IMR-90 (cell line): ENCODE data around the gene MTURN. TPM values are rescaled to one million over a fixed set of nuclear protein-coding genes. Genes with fewer than 3 reads are reported as not detected.

Experiments
- ATAC-seq: fragments of 200-7000 bp; cut with Tn5 transposase; 2 replicates; pipeline ENCODE4 v1.9.1; 2020; ENCODE audit warnings: low read depth, mild to moderate bottlenecking, moderate library complexity
- BruUV-seq: library from RNA; stranded (reverse); fragments of 400-500 nt; replicated peaks from 2 replicates; lab custom pipeline; 2021; lab: Mats Ljungman, UMichigan
- CTCF ChIA-PET: fragments of 300-600 bp; formaldehyde crosslinking; extraction: SDS; loops from one replicate; lab custom pipeline; 2021; ENCODE audit warnings: antibody characterized with exemption; lab: Yijun Ruan, JAX
- POLR2A ChIA-PET: fragments of 300-600 bp; sonication (Branson Sonifier 250); formaldehyde crosslinking; loops from one replicate; lab custom pipeline; 2022; ENCODE audit warnings: antibody characterized with exemption; ENCODE audit not compliant: unreplicated experiment; lab: Charles Lee
- DNase-seq: peaks from one replicate; pipeline ENCODE4 v3.0.0; 2013
- H2AFZ ChIP-seq: replicated peaks from 2 replicates; pipeline ENCODE3; 2013; ENCODE audit warnings: low read length, mild to moderate bottlenecking; ENCODE audit not compliant: poor library complexity
- H2AK5ac ChIP-seq: 2 replicates; pipeline ENCODE4 v1.6.1; 2013; ENCODE audit warnings: low read depth, low read length, inconsistent platforms
- H2AK9ac ChIP-seq: replicated peaks from 2 replicates; pipeline ENCODE3; 2013; ENCODE audit warnings: mild to moderate bottlenecking, low read depth, low read length, moderate library complexity; ENCODE audit not compliant: poor library complexity
- H2BK120ac ChIP-seq: 2 replicates; pipeline ENCODE4 v1.6.1; 2013; ENCODE audit warnings: low read depth, low read length, inconsistent platforms
- H2BK15ac ChIP-seq: 3 replicates; pipeline ENCODE4 v1.6.1; 2013; ENCODE audit warnings: low read depth, low read length, inconsistent platforms
- H2BK20ac ChIP-seq: 2 replicates; pipeline ENCODE4 v1.6.1; 2013; ENCODE audit warnings: low read depth, mild to moderate bottlenecking, inconsistent platforms, low read length, moderate library complexity
- H2BK5ac ChIP-seq: 2 replicates; pipeline ENCODE4 v1.6.1; 2013; ENCODE audit warnings: mild to moderate bottlenecking, low read depth, low read length, inconsistent platforms; ENCODE audit not compliant: poor library complexity, severe bottlenecking
- H3K14ac ChIP-seq: replicated peaks from 2 replicates; pipeline ENCODE4 v1.6.1; 2013; ENCODE audit warnings: low read depth, low read length, inconsistent platforms
- H3K18ac ChIP-seq: 2 replicates; pipeline ENCODE4 v1.6.1; 2013; ENCODE audit warnings: low read depth, low read length, control low read depth
- H3K23ac ChIP-seq: 2 replicates; pipeline ENCODE4 v1.6.1; 2013; ENCODE audit warnings: low read depth, low read length, inconsistent platforms
- H3K27ac ChIP-seq: 2 replicates; pipeline ENCODE4 v1.5.1; 2013; ENCODE audit warnings: mild to moderate bottlenecking, control low read depth, low read length; ENCODE audit not compliant: insufficient read depth
- H3K27me3 ChIP-seq: 2 replicates; pipeline ENCODE4 v1.6.1; 2013; ENCODE audit warnings: low read length; ENCODE audit not compliant: control insufficient read depth, insufficient read depth
- H3K36me3 ChIP-seq: 2 replicates; pipeline ENCODE4 v1.6.1; 2013; ENCODE audit warnings: low read length, mixed read lengths; ENCODE audit not compliant: control insufficient read depth, insufficient read depth
- H3K4ac ChIP-seq: 2 replicates; pipeline ENCODE4 v1.6.1; 2013; ENCODE audit warnings: low read depth, low read length, inconsistent platforms
- H3K4me1 ChIP-seq: 2 replicates; pipeline ENCODE4 v1.6.1; 2013; ENCODE audit warnings: low read length, mixed read lengths; ENCODE audit not compliant: control insufficient read depth, insufficient read depth
- H3K4me2 ChIP-seq: 2 replicates; pipeline ENCODE4 v1.6.1; 2013; ENCODE audit warnings: low read depth, mild to moderate bottlenecking, control low read depth, low read length, moderate library complexity
- H3K4me3 ChIP-seq: 2 replicates; pipeline ENCODE4 v1.5.1; 2013; ENCODE audit warnings: low read depth, mild to moderate bottlenecking, control low read depth, low read length, moderate library complexity; ENCODE audit not compliant: insufficient read depth
- H3K56ac ChIP-seq: 2 replicates; pipeline ENCODE4 v1.6.1; 2013; ENCODE audit warnings: low read length, inconsistent platforms; ENCODE audit not compliant: insufficient read depth; ENCODE audit errors: extremely low read depth
- H3K79me1 ChIP-seq, 2 experiments: 2 replicates each; pipeline ENCODE4 v1.6.1; 2013; ENCODE audit warnings: low read length in 2 of 2, inconsistent platforms in 1 of 2, low read depth in 1 of 2
- H3K9ac ChIP-seq: 2 replicates; pipeline ENCODE4 v1.6.1; 2013; ENCODE audit warnings: low read depth, low read length, control low read depth
- H3K9me1 ChIP-seq: 2 replicates; pipeline ENCODE4 v1.6.1; 2013; ENCODE audit warnings: low read length, inconsistent platforms; ENCODE audit not compliant: insufficient read depth
- H3K9me3 ChIP-seq: 2 replicates; pipeline ENCODE4 v1.6.1; 2013; ENCODE audit warnings: low read length; ENCODE audit not compliant: control insufficient read depth, insufficient read depth
- H4K20me1 ChIP-seq: 2 replicates; pipeline ENCODE4 v1.6.1; 2013; ENCODE audit warnings: low read length, inconsistent platforms; ENCODE audit not compliant: insufficient read depth
- H4K5ac ChIP-seq: 2 replicates; pipeline ENCODE4 v1.6.1; 2013; ENCODE audit warnings: mild to moderate bottlenecking, low read depth, low read length, control low read depth
- H4K8ac ChIP-seq, 2 experiments: 2 replicates each; pipeline ENCODE4 v1.6.1; 2013; ENCODE audit warnings: low read depth in 2 of 2, low read length in 2 of 2, control low read depth in 1 of 2, inconsistent platforms in 1 of 2
- H4K91ac ChIP-seq: 2 replicates; pipeline ENCODE4 v1.6.1; 2013; ENCODE audit warnings: low read depth, low read length, inconsistent platforms; ENCODE audit not compliant: insufficient read depth
- BHLHE40 ChIP-seq: fragments of 150-350 bp; IDR thresholded peaks from 2 replicates; pipeline ENCODE4 v1.6.1; 2016; ENCODE audit warnings: mild to moderate bottlenecking, low read depth, low read length
- CEBPB ChIP-seq: IDR thresholded peaks from 2 replicates; pipeline ENCODE4 v1.6.1; 2012; ENCODE audit warnings: low read depth, low read length, improper control_type of control experiment
- MAZ ChIP-seq: IDR thresholded peaks from 2 replicates; pipeline ENCODE4 v1.6.1; 2012; ENCODE audit warnings: low read depth, mild to moderate bottlenecking, low read length, improper control_type of control experiment, moderate library complexity, borderline replicate concordance
- MXI1 ChIP-seq: IDR thresholded peaks from 2 replicates; pipeline ENCODE4 v1.6.1; 2012; ENCODE audit warnings: low read depth, mild to moderate bottlenecking, low read length, moderate library complexity, borderline replicate concordance
- NFE2L2 ChIP-seq: fragments of 150-350 bp; IDR thresholded peaks from 2 replicates; pipeline ENCODE4 v1.6.1; 2016; ENCODE audit warnings: low read depth, mild to moderate bottlenecking, low read length
- RAD21 ChIP-seq: IDR thresholded peaks from 2 replicates; pipeline ENCODE4 v1.6.1; 2012; ENCODE audit warnings: low read length, improper control_type of control experiment
- RCOR1 ChIP-seq: IDR thresholded peaks from 2 replicates; pipeline ENCODE4 v1.6.1; 2012; ENCODE audit warnings: mild to moderate bottlenecking, low read length, improper control_type of control experiment; ENCODE audit not compliant: insufficient replicate concordance
- RFX5 ChIP-seq: IDR thresholded peaks from 2 replicates; pipeline ENCODE4 v1.8.0; 2012; ENCODE audit warnings: low read depth, mild to moderate bottlenecking, low read length, moderate library complexity
- SMC3 ChIP-seq: fragments of 150-350 bp; IDR thresholded peaks from 2 replicates; pipeline ENCODE4 v1.6.1; 2016; ENCODE audit warnings: low read depth, mild to moderate bottlenecking, antibody characterized with exemption, low read length, moderate library complexity
- WGBS, 2 experiments: methylation state at CpG; one replicate each; pipeline versions ENCODE4 v1.1.5 to v1.1.7; 2013; ENCODE audit warnings: missing lambda C conversion rate in 2 of 2; ENCODE audit not compliant: insufficient read length in 1 of 2; ENCODE audit errors: extremely low coverage in 2 of 2; 5-methylcytosine and 5-hydroxymethylcytosine counted together
- dilution Hi-C: fragments of 300-500 bp; cut with HindIII; formaldehyde crosslinking; loops from one replicate; pipeline ENCODE4 v1.14.3; 2018; ENCODE audit warnings: low sequenced_read_pairs; ENCODE audit not compliant: unreplicated experiment
- in situ Hi-C: fragments of 300-500 bp; cut with MboI; formaldehyde crosslinking; loops from 3 replicates; pipeline ENCODE4 v1.14.3; 2019; ENCODE audit warnings: low sequenced_read_pairs, inconsistent platforms, mixed read lengths
- intact Hi-C: fragments of 100-400 bp; cut with micrococcal nuclease; formaldehyde crosslinking; loops from 2 replicates; pipeline ENCODE4 v1.10.0; 2022
- polyA plus RNA-seq, 3 experiments: library from polyadenylated mRNA; depleted of rRNA; stranded (reverse); fragments of >200 nt; gene quantifications; 2 replicates each; pipeline ENCODE4 v1.2.3, GENCODE V29; 2012; ENCODE audit warnings: low replicate concordance in 1 of 3
- total RNA-seq: library from RNA; depleted of rRNA; stranded (reverse); fragments of >200 nt; gene quantifications from 2 replicates; pipeline ENCODE4 v1.2.3, GENCODE V29; 2012
- TF ChIP-seq, protein P1 (sequence below): fragments of 150-350 bp; IDR thresholded peaks from 2 replicates; pipeline ENCODE4 v1.6.1; 2016; ENCODE audit warnings: low read depth, mild to moderate bottlenecking, low read length, moderate library complexity, borderline replicate concordance

Gene MTURN
- total and polyA plus RNA-seq, 2 of the 4 experiments (the other 2 are of a cell fraction): 2.8 to 5.6 TPM

GRCh38 chr7:30186725-30187124 is 51.9 kb downstream of the MTURN start:
- Histone ChIP-seq H4K91ac (no peak overlapping the region), H3K36me3 (no peaks in the 10 kb centered on the region), H2BK120ac (no peak overlapping the region), H3K79me1 (no peaks in the 10 kb centered on the region), H4K8ac (no peak overlapping the region), H3K9me1 (no peaks in the 10 kb centered on the region), H3K9me3 (no peaks in the 10 kb centered on the region), H3K27me3 (no peaks in the 10 kb centered on the region), H3K4me3 (no peak overlapping the region), H3K4me1 (no peaks in the 10 kb centered on the region), H3K4me2 (no peak overlapping the region), H3K56ac (no peak overlapping the region), H2BK20ac (no peak overlapping the region), H3K18ac (no peak overlapping the region), H2AK5ac (no peak overlapping the region), H3K4ac (no peak overlapping the region), H4K20me1 (no peaks in the 10 kb centered on the region), H3K27ac (no peak overlapping the region), H2AK9ac (no peak overlapping the region), H3K23ac (no peak overlapping the region), H2BK15ac (no peak overlapping the region), H2BK5ac (no peak overlapping the region), H3K14ac (no peak overlapping the region), H3K9ac (no peak overlapping the region), H4K5ac (no peak overlapping the region), H2AFZ (no peak overlapping the region)
- TF ChIP-seq CEBPB (no peak), NFE2L2 (no peak), SMC3 (no peak), RCOR1 (no peak), RFX5 (no peak), MAZ (no peak), MXI1 (no peak), BHLHE40 (no peak), RAD21 (no peak)
- TF ChIP-seq, protein P1, sequence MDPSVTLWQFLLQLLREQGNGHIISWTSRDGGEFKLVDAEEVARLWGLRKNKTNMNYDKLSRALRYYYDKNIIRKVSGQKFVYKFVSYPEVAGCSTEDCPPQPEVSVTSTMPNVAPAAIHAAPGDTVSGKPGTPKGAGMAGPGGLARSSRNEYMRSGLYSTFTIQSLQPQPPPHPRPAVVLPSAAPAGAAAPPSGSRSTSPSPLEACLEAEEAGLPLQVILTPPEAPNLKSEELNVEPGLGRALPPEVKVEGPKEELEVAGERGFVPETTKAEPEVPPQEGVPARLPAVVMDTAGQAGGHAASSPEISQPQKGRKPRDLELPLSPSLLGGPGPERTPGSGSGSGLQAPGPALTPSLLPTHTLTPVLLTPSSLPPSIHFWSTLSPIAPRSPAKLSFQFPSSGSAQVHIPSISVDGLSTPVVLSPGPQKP: no peak
- intact Hi-C loops (no loop called here), in situ Hi-C loops (no loop called here), dilution Hi-C loops (no loop called here)
- no peak for DNase-seq
- CTCF ChIA-PET: no interaction called here
- POLR2A ChIA-PET: no interaction called here
- no peak for ATAC-seq
- WGBS, 2 experiments: no CpG with 5 or more reads among the region's 1 CpG
- no TSS peak for BruUV-seq
